Endothelial cell (in vitro differentiated cells): ENCODE measurements around the gene NFATC3. TPM values are rescaled to one million over a fixed set of nuclear protein-coding genes. Genes with fewer than 3 reads are reported as not detected.

Experiments
- DNase-seq: peaks from one replicate; pipeline ENCODE4 v3.0.0; 2021; ENCODE audit warnings: low spot score
- H3K27ac Mint-ChIP-seq: one replicate; pipeline ENCODE4 v1.8.0; 2021; ENCODE audit warnings: mixed read lengths, inconsistent platforms; ENCODE audit not compliant: unreplicated experiment
- H3K27me3 Mint-ChIP-seq: one replicate; pipeline ENCODE4 v1.8.0; 2021; ENCODE audit warnings: mild to moderate bottlenecking, moderate library complexity, mixed read lengths, inconsistent platforms; ENCODE audit not compliant: unreplicated experiment
- H3K36me3 Mint-ChIP-seq: one replicate; pipeline ENCODE4 v1.8.0; 2021; ENCODE audit warnings: mild to moderate bottlenecking, low read depth, mixed read lengths, inconsistent platforms; ENCODE audit not compliant: unreplicated experiment
- H3K4me1 Mint-ChIP-seq: one replicate; pipeline ENCODE4 v1.8.0; 2021; ENCODE audit warnings: mild to moderate bottlenecking, mixed read lengths, inconsistent platforms; ENCODE audit not compliant: unreplicated experiment
- H3K4me3 Mint-ChIP-seq: one replicate; pipeline ENCODE4 v1.8.0; 2021; ENCODE audit warnings: mild to moderate bottlenecking, mixed read lengths, inconsistent platforms; ENCODE audit not compliant: unreplicated experiment
- H3K9me3 Mint-ChIP-seq: one replicate; pipeline ENCODE4 v1.8.0; 2021; ENCODE audit warnings: mixed read lengths, inconsistent platforms; ENCODE audit not compliant: unreplicated experiment
- total RNA-seq: library from RNA; stranded (reverse); fragmentation: NEBNext Ultra II Directional; extraction: Animal tissue kit (Norgen Biotek cat#: 25700); gene quantifications from one replicate; pipeline ENCODE4 v1.2.1, GENCODE V29; 2021; ENCODE audit not compliant: unreplicated experiment
- TF ChIP-seq, protein P1 (sequence below): fragments of 200-600 bp; sonication (generic); IDR thresholded peaks from one replicate; pipeline ENCODE4 v1.5.0; 2021; ENCODE audit warnings: antibody characterized with exemption; ENCODE audit not compliant: unreplicated experiment

The NFATC3 gene
- total RNA-seq, 1 donor from 2014 or later: 38.4 TPM

DNA sequence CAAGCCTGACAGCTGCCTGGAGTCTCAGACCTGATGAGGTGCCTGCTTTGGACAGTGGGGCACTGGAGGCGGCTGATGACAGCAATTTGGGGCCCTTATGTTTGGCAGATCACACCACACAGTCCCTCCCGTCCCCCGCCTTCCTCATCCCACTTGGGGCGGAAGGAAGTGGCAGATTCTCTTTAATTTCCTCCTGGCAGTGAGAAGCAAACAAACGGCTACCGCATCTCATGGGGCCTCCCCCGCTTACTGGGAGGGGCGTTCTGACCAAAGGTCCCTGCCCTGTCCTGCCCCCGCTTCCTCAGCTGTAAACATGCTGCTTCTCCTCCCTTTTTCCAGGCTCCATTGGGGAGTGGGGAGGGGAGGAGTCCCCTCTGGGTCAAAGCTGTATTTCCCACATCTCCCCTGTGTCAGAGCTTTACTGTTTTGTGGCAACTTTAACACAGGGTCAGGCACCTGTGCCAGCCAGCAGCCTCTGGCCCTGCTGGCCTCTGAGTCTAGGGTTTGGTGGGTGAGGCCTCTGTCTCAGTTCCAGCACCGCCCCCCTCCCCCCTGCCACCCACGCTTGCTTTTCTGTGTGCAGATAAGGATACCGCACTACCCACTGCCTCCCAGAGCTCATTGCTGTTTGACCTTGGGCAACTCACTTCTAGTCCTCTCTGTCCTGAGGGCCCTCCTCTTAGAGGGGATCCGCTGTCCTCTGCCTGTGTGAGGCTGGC lies 5.4 kb upstream of the NFATC3 start:
- Mint-ChIP-seq H3K4me3 (no peak overlapping the region), H3K27me3 (peaks cover 7% of the 10 kb centered on the region), H3K27ac (no peak overlapping the region), H3K9me3 (no peaks in the 10 kb centered on the region), H3K36me3 (peaks cover 13% of the 10 kb centered on the region), H3K4me1 (peaks cover 25% of the 10 kb centered on the region)
- TF ChIP-seq, protein P1, sequence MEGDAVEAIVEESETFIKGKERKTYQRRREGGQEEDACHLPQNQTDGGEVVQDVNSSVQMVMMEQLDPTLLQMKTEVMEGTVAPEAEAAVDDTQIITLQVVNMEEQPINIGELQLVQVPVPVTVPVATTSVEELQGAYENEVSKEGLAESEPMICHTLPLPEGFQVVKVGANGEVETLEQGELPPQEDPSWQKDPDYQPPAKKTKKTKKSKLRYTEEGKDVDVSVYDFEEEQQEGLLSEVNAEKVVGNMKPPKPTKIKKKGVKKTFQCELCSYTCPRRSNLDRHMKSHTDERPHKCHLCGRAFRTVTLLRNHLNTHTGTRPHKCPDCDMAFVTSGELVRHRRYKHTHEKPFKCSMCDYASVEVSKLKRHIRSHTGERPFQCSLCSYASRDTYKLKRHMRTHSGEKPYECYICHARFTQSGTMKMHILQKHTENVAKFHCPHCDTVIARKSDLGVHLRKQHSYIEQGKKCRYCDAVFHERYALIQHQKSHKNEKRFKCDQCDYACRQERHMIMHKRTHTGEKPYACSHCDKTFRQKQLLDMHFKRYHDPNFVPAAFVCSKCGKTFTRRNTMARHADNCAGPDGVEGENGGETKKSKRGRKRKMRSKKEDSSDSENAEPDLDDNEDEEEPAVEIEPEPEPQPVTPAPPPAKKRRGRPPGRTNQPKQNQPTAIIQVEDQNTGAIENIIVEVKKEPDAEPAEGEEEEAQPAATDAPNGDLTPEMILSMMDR: no peak
- peak; percentile 37 for DNase-seq

DNA sequence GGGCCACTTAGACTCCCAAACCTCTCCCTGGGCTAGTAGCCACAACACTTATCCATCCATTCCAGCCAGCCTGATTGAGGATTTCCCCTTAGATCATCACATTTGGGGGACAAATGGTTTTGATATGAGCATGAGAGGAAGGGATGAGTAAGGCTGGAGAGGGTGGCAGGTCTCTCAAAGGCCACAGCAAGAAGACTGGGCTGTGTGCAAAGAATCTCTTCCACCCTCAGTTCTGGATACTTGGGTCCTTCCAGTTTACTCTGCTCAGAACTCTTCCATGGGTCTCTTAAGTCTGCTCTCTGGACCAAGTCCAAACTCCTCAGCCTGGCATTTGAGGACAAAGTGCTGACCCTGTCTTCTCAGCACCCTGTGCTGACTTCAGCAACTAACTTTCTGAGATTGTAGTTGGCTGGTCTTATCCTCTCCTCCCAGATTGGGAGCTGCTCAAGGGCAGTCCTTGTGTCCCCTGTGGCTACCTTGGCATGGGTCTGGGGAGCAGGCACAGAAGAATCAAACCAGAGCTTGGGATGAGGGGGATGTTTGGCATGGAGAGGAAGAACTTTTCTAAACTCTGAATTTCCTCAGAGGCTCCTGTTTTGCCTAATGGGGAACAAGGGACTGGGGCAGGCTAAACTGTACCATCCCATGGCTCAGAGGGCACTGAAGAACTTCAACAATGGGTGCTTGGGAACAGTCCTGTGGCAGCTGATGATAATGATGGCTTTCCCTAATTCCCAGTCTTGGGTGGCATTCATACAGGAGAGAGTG lies 3.1 kb upstream of the NFATC3 start:
- DNase-seq: no peak
- no peaks in the 10 kb centered on the region for H3K9me3 Mint-ChIP-seq
- H3K36me3 Mint-ChIP-seq: peaks cover 17% of the 10 kb centered on the region
- H3K4me3 Mint-ChIP-seq: no peak overlapping the region
- H3K4me1 Mint-ChIP-seq: peaks cover 32% of the 10 kb centered on the region
- no peak overlapping the region for H3K27ac Mint-ChIP-seq
- TF ChIP-seq, protein P1: no peak
- H3K27me3 Mint-ChIP-seq: peaks cover 7% of the 10 kb centered on the region

DNA sequence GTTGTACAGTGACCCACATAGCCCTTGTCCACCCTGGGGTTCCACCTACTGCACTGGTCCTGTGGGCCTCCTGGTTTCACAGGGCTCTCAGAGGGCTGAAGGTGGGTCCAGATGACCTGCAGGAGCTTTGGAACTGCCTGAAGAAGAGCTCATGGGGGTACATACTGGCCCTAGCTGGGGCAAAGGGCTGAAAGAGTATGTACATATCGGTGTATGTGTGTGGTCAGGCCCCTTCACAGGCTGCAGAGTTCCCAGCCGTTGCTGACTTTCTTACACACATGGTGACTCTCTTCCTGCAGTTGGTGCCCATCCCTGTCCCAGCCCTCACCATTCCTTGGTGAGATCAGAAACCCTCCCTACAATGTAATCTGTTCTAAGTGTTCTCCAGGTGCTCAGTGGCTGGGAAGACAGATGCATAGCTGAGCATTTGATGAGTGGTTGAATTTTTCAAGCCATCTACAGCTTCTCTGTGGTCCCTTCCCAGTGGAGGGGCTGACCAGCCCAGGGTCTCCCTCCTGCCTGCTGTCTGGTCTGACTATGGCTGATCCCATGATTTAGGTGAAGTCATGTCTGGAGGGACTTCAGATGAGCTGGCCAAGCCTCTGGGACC lies 2.4 kb upstream of the NFATC3 start:
- Mint-ChIP-seq H3K9me3 (no peaks in the 10 kb centered on the region), H3K27me3 (peaks cover 7% of the 10 kb centered on the region), H3K36me3 (peaks cover 17% of the 10 kb centered on the region), H3K4me1 (peaks cover 32% of the 10 kb centered on the region), H3K4me3 (no peak overlapping the region), H3K27ac (no peak overlapping the region)
- no peak for DNase-seq
- TF ChIP-seq, protein P1: no peak

DNA sequence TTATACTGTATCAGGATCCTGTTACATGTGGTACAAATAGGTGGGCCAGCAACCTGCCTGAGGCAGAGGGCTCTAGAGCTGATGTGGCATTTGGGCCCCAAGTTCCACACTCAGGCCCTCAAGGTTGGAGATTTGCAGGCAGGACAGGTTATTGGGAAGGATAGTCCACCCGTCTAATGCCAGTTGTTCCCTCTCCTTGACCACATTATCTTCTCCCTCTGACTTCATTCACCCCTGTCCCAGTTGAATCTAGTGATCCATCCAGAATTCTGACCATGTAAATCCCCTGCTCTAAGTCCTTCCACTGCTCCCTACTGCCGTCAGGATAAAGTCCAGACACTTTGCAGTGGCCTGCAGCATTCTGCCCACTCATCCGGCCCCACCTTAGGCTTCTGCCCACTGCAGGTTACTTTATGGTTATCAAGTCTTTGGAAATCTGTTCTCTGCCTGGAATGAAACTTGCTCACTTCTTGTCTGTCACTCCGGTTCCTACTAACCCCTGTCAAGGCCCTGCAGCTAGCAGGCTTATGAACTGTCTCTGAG lies 1.9 kb upstream of the NFATC3 start:
- H3K27ac Mint-ChIP-seq: peak overlapping the region; percentile 52
- TF ChIP-seq, protein P1: no peak
- peaks cover 32% of the 10 kb centered on the region for H3K4me1 Mint-ChIP-seq
- H3K9me3 Mint-ChIP-seq: no peaks in the 10 kb centered on the region
- DNase-seq: no peak
- peaks cover 7% of the 10 kb centered on the region for H3K27me3 Mint-ChIP-seq
- peaks cover 12% of the 10 kb centered on the region for H3K36me3 Mint-ChIP-seq
- H3K4me3 Mint-ChIP-seq: peak overlapping the region; percentile 80
